H54 (cell line): ENCODE measurements around the gene FHAD1.

Experiments
- DNase-seq: peaks from one replicate; pipeline ENCODE4 v3.0.0; 2011; ENCODE audit warnings: low spot score, mixed read lengths; ENCODE audit not compliant: insufficient read length
- FAIRE-seq: peaks from 3 replicates; lab custom pipeline; 2011; peaks lifted over from hg19 to GRCh38; lab: Jason Lieb, UNC
- POLR2A ChIP-seq: IDR thresholded peaks from 2 replicates; pipeline ENCODE4 v1.6.1; 2011; ENCODE audit warnings: low read depth, mild to moderate bottlenecking, low read length

The FHAD1 gene

GRCh38 chr1:15225461-15225860 is 21.6 kb upstream of the FHAD1 start:
- TF ChIP-seq POLR2A: no peak
- no peak for FAIRE-seq
- no peak for DNase-seq

- no peak for TF ChIP-seq POLR2A
- FAIRE-seq (no peak), DNase-seq (no peak)
Observed at GRCh38 chr1:15226388-15227255, 20.4 kb upstream of the FHAD1 start.

GRCh38 chr1:15229707-15230131 is 17.3 kb upstream of the FHAD1 start:
- no peak for TF ChIP-seq POLR2A
- no peak for DNase-seq
- FAIRE-seq: no peak

- FAIRE-seq: no peak
- no peak for TF ChIP-seq POLR2A
- DNase-seq: no peak
Observed at GRCh38 chr1:15231714-15232201, 15.3 kb upstream of the FHAD1 start.

- DNase-seq: no peak
- FAIRE-seq: no peak
- TF ChIP-seq POLR2A: no peak
Observed at GRCh38 chr1:15233689-15234088, 13.3 kb upstream of the FHAD1 start.

GRCh38 chr1:15236321-15236721 is 10.7 kb upstream of the FHAD1 start:
- no peak for TF ChIP-seq POLR2A
- FAIRE-seq: no peak
- DNase-seq: no peak

- no peak for DNase-seq
- no peak for FAIRE-seq
- TF ChIP-seq POLR2A: no peak
Observed at GRCh38 chr1:15236746-15237145, 10.3 kb upstream of the FHAD1 start.

- DNase-seq (no peak), FAIRE-seq (no peak)
- TF ChIP-seq POLR2A: no peak
Observed at GRCh38 chr1:15238789-15239188, 8.2 kb upstream of the FHAD1 start.

- FAIRE-seq (no peak), DNase-seq (no peak)
- no peak for TF ChIP-seq POLR2A
Observed at GRCh38 chr1:15242766-15243165, 4.3 kb upstream of the FHAD1 start.

GRCh38 chr1:15243275-15244043 is 3.6 kb upstream of the FHAD1 start:
- TF ChIP-seq POLR2A: no peak
- FAIRE-seq (no peak), DNase-seq (no peak)

GRCh38 chr1:15244813-15245212 is 2.2 kb upstream of the FHAD1 start:
- no peak for TF ChIP-seq POLR2A
- FAIRE-seq (no peak), DNase-seq (no peak)

GRCh38 chr1:15245593-15246360 is 1.2 kb upstream of the FHAD1 start:
- DNase-seq: no peak
- FAIRE-seq: no peak
- TF ChIP-seq POLR2A: no peak

GRCh38 chr1:15248216-15248615 is 1.2 kb downstream of the FHAD1 start:
- DNase-seq (no peak), FAIRE-seq (no peak)
- TF ChIP-seq POLR2A: no peak

GRCh38 chr1:15249081-15249480 is 2.1 kb downstream of the FHAD1 start:
- no peak for FAIRE-seq
- no peak for TF ChIP-seq POLR2A
- DNase-seq: no peak
